ENCODE results near the gene FGGY.
"Not testable (repeated sequence)": the region's sequence is repeated elsewhere in the genome, so short reads cannot be mapped to it uniquely, and the experiment has no call there.

FGGY gene, protein sequence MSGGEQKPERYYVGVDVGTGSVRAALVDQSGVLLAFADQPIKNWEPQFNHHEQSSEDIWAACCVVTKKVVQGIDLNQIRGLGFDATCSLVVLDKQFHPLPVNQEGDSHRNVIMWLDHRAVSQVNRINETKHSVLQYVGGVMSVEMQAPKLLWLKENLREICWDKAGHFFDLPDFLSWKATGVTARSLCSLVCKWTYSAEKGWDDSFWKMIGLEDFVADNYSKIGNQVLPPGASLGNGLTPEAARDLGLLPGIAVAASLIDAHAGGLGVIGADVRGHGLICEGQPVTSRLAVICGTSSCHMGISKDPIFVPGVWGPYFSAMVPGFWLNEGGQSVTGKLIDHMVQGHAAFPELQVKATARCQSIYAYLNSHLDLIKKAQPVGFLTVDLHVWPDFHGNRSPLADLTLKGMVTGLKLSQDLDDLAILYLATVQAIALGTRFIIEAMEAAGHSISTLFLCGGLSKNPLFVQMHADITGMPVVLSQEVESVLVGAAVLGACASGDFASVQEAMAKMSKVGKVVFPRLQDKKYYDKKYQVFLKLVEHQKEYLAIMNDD

GRCh38 chr1:59296358-59297256, at the start of gene FGGY:
Gene FGGY (plus strand): TSS chr1:59297094. CDS start chr1:59321550, 24,456 bp downstream.
- FAIRE-seq: peak; percentile 61

- no peak for FAIRE-seq
These were observed 48.1 kb upstream of the FGGY start for GRCh38 chr1:59248758-59249157.

GRCh38 chr1:59249396-59250137, 47.3 kb upstream of the FGGY start:
- peak; percentile 87 for FAIRE-seq

DNA sequence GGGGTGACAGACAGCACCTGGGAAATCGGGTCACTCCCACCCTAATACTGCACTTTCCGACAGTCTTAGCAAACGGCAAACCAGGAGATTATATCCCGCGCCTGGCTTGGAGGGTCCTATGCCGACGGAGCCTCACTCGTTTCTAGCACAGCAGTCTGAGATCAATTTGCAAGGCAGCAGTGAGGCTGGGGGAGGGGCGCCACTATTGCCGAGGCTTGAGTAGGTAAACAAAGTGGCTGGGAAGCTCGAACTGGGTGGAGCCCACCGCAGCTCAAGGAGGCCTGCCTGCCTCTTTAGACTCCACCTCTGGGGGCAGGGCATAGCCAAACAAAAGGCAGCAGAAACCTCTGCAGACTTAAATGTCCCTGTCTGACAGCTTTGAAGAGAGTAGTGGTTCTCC, 45.8 kb upstream of the FGGY start:
- not testable (repeated sequence) for FAIRE-seq

GRCh38 chr1:59256429-59256828, 40.5 kb upstream of the FGGY start:
- FAIRE-seq: not testable (repeated sequence)

- no peak for FAIRE-seq
These were observed 38.4 kb upstream of the FGGY start for GRCh38 chr1:59258412-59259032.

- peak; percentile 92 for FAIRE-seq
These were observed 35.4 kb upstream of the FGGY start for GRCh38 chr1:59261537-59261936.

GRCh38 chr1:59262631-59263030, 34.3 kb upstream of the FGGY start:
- FAIRE-seq: no peak

DNA sequence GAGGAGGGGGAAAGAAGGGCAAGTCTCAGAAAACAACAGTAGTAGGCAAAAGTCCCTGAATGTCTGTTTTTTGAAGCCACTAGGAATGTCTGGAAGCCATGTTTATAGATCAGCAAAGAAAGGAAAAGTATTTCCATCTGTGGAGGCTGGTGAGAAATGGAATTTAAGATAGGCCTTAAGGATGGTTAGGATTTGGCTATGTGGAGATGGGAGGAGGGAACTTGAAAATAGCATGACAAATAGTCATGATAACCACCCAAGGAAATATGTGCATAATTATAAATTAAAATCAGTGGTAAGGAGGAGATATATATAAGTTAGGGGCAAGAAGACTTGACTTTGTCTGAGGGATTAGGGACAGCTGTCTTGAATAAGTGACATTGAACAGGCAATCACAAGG, 33.8 kb upstream of the FGGY start:
- no peak for FAIRE-seq

DNA sequence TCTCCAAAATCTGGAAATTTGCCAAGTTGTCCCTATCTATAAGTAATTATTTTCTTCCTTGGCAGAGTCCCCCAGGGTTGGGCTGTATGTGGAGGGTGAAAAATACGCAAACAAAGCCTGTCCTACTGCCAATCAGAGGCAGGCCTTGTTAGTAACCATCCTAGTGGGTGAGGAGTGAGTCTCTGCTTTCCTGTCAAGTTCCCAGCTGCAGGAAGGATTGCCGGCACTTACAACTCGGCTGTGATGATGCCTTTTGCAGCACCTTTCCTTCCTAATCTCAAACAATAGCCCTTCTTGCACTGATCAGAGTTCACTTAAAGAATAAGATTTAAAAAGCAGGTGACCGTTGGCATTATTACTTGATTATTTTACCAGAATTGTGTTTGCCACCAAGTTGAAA, 31.3 kb upstream of the FGGY start:
- FAIRE-seq: no peak

- FAIRE-seq: no peak
These were observed 30.5 kb upstream of the FGGY start for GRCh38 chr1:59266180-59266926.

DNA sequence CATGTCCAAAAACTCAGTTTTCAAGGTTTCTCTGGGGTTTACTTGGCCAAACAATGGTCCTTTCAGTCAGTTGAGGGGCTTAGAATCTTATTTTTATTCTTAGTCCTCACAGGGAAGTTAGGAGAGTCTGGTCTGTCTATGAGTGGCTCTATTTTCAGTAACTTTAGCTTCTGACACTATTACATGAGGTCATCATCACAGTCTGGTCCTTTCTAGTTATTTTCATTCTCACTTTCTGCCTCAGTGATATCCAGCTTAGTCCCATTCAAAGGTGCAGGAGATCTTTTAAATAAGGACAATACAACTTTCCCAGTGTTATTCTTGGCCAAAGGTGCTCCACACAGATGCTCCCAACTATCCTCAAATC, 30.0 kb upstream of the FGGY start:
- FAIRE-seq: no peak

GRCh38 chr1:59268406-59268805, 28.5 kb upstream of the FGGY start:
- no peak for FAIRE-seq

- no peak for FAIRE-seq
These were observed 25.2 kb upstream of the FGGY start for GRCh38 chr1:59271561-59272260.

- FAIRE-seq: no peak
These were observed 24.4 kb upstream of the FGGY start for GRCh38 chr1:59272507-59272906.

DNA sequence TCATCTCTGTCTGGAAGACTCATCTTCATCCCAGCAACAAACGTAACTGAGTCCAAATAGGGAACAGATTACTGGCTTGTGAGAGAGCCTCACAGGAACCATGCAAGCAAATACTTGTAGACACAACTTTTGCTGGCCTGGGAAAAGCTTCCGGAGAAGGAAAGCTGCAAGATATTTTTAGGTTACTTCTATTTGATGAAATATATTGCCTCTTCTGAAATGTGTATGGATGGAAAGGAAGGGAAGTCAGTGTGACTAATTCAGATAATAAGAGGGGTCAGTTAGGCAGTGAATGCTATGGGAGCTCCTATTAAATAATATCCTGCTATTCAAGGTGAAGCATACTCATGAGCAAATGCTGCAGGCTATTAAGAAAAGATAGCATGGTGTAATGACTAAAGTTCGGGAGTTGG, 20.4 kb upstream of the FGGY start:
- FAIRE-seq: no peak

GRCh38 chr1:59278780-59279354, 18.0 kb upstream of the FGGY start:
- no peak for FAIRE-seq

GRCh38 chr1:59279645-59280044, 17.2 kb upstream of the FGGY start:
- peak; percentile 78 for FAIRE-seq

DNA sequence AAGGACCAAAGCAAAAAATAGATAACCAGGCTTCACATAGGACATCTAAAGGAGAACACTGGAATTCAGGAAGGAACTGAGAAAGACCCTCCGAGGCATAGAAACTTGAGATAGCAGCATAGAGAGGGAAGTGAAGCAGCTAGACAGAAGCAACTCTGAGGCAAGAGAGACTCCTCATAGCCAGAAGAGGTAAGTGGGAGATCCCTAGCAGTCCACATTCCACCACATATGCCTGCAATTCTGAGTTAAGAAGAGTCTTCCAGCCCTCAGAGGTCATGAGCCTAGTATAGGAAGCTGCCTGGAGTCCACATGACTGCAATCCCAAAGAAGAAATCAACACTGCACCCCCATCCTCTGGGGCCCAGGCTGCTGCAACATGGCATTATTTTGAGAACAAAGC, 13.9 kb upstream of the FGGY start:
- FAIRE-seq: no peak

DNA sequence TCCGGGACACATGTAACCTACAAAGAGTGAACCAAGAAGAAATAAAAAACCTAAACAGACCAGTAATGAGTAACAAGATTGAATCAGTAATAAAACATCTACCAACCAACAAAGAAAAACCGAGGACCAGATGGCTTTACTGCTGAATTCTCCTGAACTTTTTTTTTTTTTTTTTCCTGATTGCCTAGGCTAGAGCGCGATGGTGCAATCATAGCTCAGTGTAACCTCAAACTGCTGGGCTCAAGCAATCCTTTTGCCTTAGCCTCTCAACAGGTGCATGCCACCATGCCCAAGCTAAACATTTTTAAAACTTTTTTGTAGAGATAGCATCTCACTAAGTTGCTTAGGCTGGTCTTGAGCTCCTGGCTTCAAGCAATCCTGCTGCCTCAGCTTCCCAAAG, 11.2 kb upstream of the FGGY start:
- FAIRE-seq: no peak

- FAIRE-seq: no peak
These were observed 8.8 kb upstream of the FGGY start for GRCh38 chr1:59288046-59288445.

All from endometrium (tissue), 2 donors.